GM12892 (cell line): ENCODE results near the gene MCMBP.

Experiments
- POLR2A ChIP-seq: IDR thresholded peaks from 2 replicates; pipeline ENCODE4 v1.6.1; 2011; ENCODE audit warnings: low read depth, low read length, control low read depth
- POLR2AphosphoS5 ChIP-seq: IDR thresholded peaks from 2 replicates; pipeline ENCODE4 v1.6.1; 2011; ENCODE audit warnings: low read depth, low read length, control low read depth

- TF ChIP-seq POLR2A: no peak
- no peak for TF ChIP-seq POLR2AphosphoS5
These were observed 46.6 kb upstream of the MCMBP start for GRCh38 chr10:119919271-119919670.
